Stimulated activated CD4-positive, alpha-beta T cell treated with anti-CD3 and anti-CD28 coated beads, Interleukin-15, amount 100 ng/mL, for 24 hours (primary cell): Measurements from ENCODE around the gene RETREG1.
"Not testable (repeated sequence)": the region's sequence is repeated elsewhere in the genome, so short reads cannot be mapped to it uniquely, and the experiment has no call there.

Experiments used
- DNase-seq: peaks from one replicate; pipeline ENCODE4 v3.0.0-alpha.2; 2020

Gene RETREG1

GRCh38 chr5:16482891-16483290, 133.9 kb downstream of the RETREG1 start:
- DNase-seq = no peak

- no peak for DNase-seq
These were observed 135.8 kb downstream of the RETREG1 start for GRCh38 chr5:16480821-16481538.

GRCh38 chr5:16480144-16480543, 136.7 kb downstream of the RETREG1 start:
- no peak for DNase-seq

- no peak for DNase-seq
These were observed 139.3 kb downstream of the RETREG1 start for GRCh38 chr5:16477541-16477940.

- not testable (repeated sequence) for DNase-seq
These were observed 140.4 kb downstream of the RETREG1 start for GRCh38 chr5:16476417-16476816.

GRCh38 chr5:16471387-16471786, 145.4 kb downstream of the RETREG1 start:
- no peak for DNase-seq

GRCh38 chr5:16467363-16468219, 149.2 kb downstream of the RETREG1 start:
- peak; percentile 24 for DNase-seq

GRCh38 chr5:16465544-16466432, 151.0 kb downstream of the RETREG1 start, which contains the start of gene ZNF622:
Gene ZNF622 (minus strand): TSS chr5:16465800. CDS start chr5:16465665, 135 bp downstream.
- peak; percentile 94 for DNase-seq

- DNase-seq = peak; percentile 8
These were observed 151.9 kb downstream of the RETREG1 start for GRCh38 chr5:16464664-16465543.

- no peak for DNase-seq
These were observed 152.6 kb downstream of the RETREG1 start for GRCh38 chr5:16464231-16464630.

GRCh38 chr5:16461782-16462181, 155.0 kb downstream of the RETREG1 start:
- DNase-seq = no peak

- DNase-seq = no peak
These were observed 155.8 kb downstream of the RETREG1 start for GRCh38 chr5:16461026-16461425.

- no peak for DNase-seq
These were observed 157.3 kb downstream of the RETREG1 start for GRCh38 chr5:16459451-16459850.

GRCh38 chr5:16457853-16458252, 158.9 kb downstream of the RETREG1 start:
- DNase-seq = no peak

GRCh38 chr5:16457451-16457850, 159.3 kb downstream of the RETREG1 start:
- no peak for DNase-seq

GRCh38 chr5:16456103-16456832, 160.5 kb downstream of the RETREG1 start:
- peak; percentile 22 for DNase-seq

GRCh38 chr5:16455668-16456067, 161.1 kb downstream of the RETREG1 start:
- no peak for DNase-seq

- DNase-seq = no peak
These were observed 162.1 kb downstream of the RETREG1 start for GRCh38 chr5:16454686-16455085.

- DNase-seq = no peak
These were observed 163.2 kb downstream of the RETREG1 start for GRCh38 chr5:16453609-16454008.

GRCh38 chr5:16450163-16450562, 166.6 kb downstream of the RETREG1 start:
- DNase-seq = no peak

- no peak for DNase-seq
These were observed 169.8 kb downstream of the RETREG1 start for GRCh38 chr5:16446993-16447392.
